Fibroblast of villous mesenchyme (primary cell): Measurements from ENCODE around the gene ACSBG1. TPM values are rescaled to one million over a fixed set of nuclear protein-coding genes. Genes with fewer than 3 reads are reported as not detected.

Source experiments
- DNase-seq: peaks from one replicate; pipeline ENCODE4 v3.0.0-alpha.2; 2010; ENCODE audit warnings: low read depth
- H3K4me3 ChIP-seq: 2 replicates; pipeline ENCODE4 v1.5.1; 2011; ENCODE audit warnings: low read depth, mild to moderate bottlenecking, low read length
- CTCF ChIP-seq: IDR thresholded peaks from 2 replicates; pipeline ENCODE4 v1.5.1; 2012; ENCODE audit warnings: low read depth, mild to moderate bottlenecking, low read length; ENCODE audit not compliant: insufficient read depth
- total RNA-seq: library from RNA; depleted of rRNA; stranded (reverse); fragments of >200 nt; gene quantifications from 2 replicates; pipeline ENCODE4 v1.2.3, GENCODE V29; 2012

The ACSBG1 gene
- total RNA-seq, 1 donor, result under 0.01 TPM

GRCh38 chr15:78120523-78120922 is 113.8 kb downstream of the ACSBG1 start:
- DNase-seq, result no peak
- no peak for TF ChIP-seq CTCF
- H3K4me3 ChIP-seq, result no peak overlapping the region

Other genes starting within 250 kb of the ACSBG1 start
- 32.5 and 52.2 TPM in 2 replicates for gene TBC1D2B, start 156.9 kb downstream of the ACSBG1 start, total RNA-seq
- gene SH2D7, start 142.0 kb downstream of the ACSBG1 start, total RNA-seq, result not detected in 2 replicates
- 4.8 and 11.7 TPM in 2 replicates for gene CIB2, start 103.1 kb downstream of the ACSBG1 start, total RNA-seq
- 25.4 and 43.6 TPM in 2 replicates for gene IDH3A, start 85.2 kb downstream of the ACSBG1 start, total RNA-seq
- gene DNAJA4, start 30.0 kb upstream of the ACSBG1 start, total RNA-seq, result 2.6 and 4.3 TPM in 2 replicates
- gene SKIC8, start 65.0 kb upstream of the ACSBG1 start, total RNA-seq, result 59.6 and 72.1 TPM in 2 replicates
- not detected in 2 replicates for gene CRABP1, start 105.8 kb upstream of the ACSBG1 start, total RNA-seq
- 38.9 and 39.0 TPM in 2 replicates for gene IREB2, start 203.7 kb upstream of the ACSBG1 start, total RNA-seq